Mucosa of descending colon (tissue), 3 donors: Measurements from ENCODE around the gene URB1. TPM values are rescaled to one million over a fixed set of nuclear protein-coding genes. Genes with fewer than 3 reads are reported as not detected.

Source experiments
- ATAC-seq: fragments of 200-7000 bp; cut with Tn5 transposase; one replicate; pipeline ENCODE4 v1.9.1; 2020; ENCODE audit warnings: mild to moderate bottlenecking, moderate library complexity
- DNase-seq, 3 donors: peaks; one replicate each; pipeline ENCODE4 v3.0.0-alpha.2; 2020
- H3K36me3 ChIP-seq: fragments of 200-600 bp; one replicate; pipeline ENCODE4 v1.8.0; 2021; ENCODE audit warnings: low read depth, mild to moderate bottlenecking
- H3K4me1 ChIP-seq: fragments of 200-600 bp; one replicate; pipeline ENCODE4 v1.8.0; 2021; ENCODE audit warnings: low read depth, mild to moderate bottlenecking
- H3K4me3 ChIP-seq: fragments of 200-600 bp; one replicate; pipeline ENCODE4 v1.8.0; 2021; ENCODE audit warnings: mild to moderate bottlenecking
- H3K9me3 ChIP-seq: fragments of 200-600 bp; one replicate; pipeline ENCODE4 v1.8.0; 2021; ENCODE audit warnings: mild to moderate bottlenecking
- CTCF ChIP-seq: fragments of 200-600 bp; IDR thresholded peaks from one replicate; pipeline ENCODE4 v1.8.0; 2022; ENCODE audit warnings: antibody characterized with exemption, mild to moderate bottlenecking
- intact Hi-C, 2 donors: fragments of 100-400 bp; cut with DNase I in 1 of 2; cut with micrococcal nuclease in 1 of 2; formaldehyde crosslinking; loops; one replicate each; pipeline versions ENCODE4 v1.11.0 to v1.11.1; 2022; cut with DNase I, micrococcal nuclease
- total RNA-seq, 3 donors: library from RNA; stranded (reverse); fragmentation: NEBNext Ultra II Directional in 2 of 3; extraction: Animal tissue kit (Norgen Biotek cat#: 25700) in 2 of 3; gene quantifications; one replicate each; pipeline versions ENCODE4 v1.2.1 to v1.2.4, GENCODE V29; 2021 to 2023
- donor health status: DM: no; HTN: no; CAD: no; lungs with moderate emphysema.
- donor health status: DM: no; HTN: no; CAD: no.
- donor health status: DM: no; HTN: yes; CAD: no.

URB1 gene
- total RNA-seq, 3 donors from 2014 or later, result 8.4 to 13.5 (median 8.7) TPM

GRCh38 chr21:32304998-32305397, 87.8 kb downstream of the URB1 start:
- no peaks in the 10 kb centered on the region for H3K4me1 ChIP-seq
- H3K4me3 ChIP-seq, result no peak overlapping the region
- DNase-seq, result no peak
- no peak for ATAC-seq
- intact Hi-C loops, result no loop called here
- H3K36me3 ChIP-seq, result no peaks in the 10 kb centered on the region
- H3K9me3 ChIP-seq, result no peaks in the 10 kb centered on the region
- no peak for TF ChIP-seq CTCF

GRCh38 chr21:32303385-32303784, 89.4 kb downstream of the URB1 start:
- H3K4me1 ChIP-seq, result no peaks in the 10 kb centered on the region
- ATAC-seq, result no peak
- TF ChIP-seq CTCF, result no peak
- no peak overlapping the region for H3K4me3 ChIP-seq
- DNase-seq, result no peak
- no peaks in the 10 kb centered on the region for H3K9me3 ChIP-seq
- intact Hi-C loops, result no loop called here
- H3K36me3 ChIP-seq, result no peaks in the 10 kb centered on the region

- DNase-seq, result no peak
- no peaks in the 10 kb centered on the region for H3K9me3 ChIP-seq
- no peak overlapping the region for H3K4me3 ChIP-seq
- intact Hi-C loops, result no loop called here
- no peaks in the 10 kb centered on the region for H3K4me1 ChIP-seq
- H3K36me3 ChIP-seq, result no peaks in the 10 kb centered on the region
- ATAC-seq, result no peak
- TF ChIP-seq CTCF, result no peak
Observed at GRCh38 chr21:32302560-32302959, 90.3 kb downstream of the URB1 start.

- Histone ChIP-seq H3K9me3 (no peaks in the 10 kb centered on the region), H3K4me1 (no peaks in the 10 kb centered on the region), H3K36me3 (no peaks in the 10 kb centered on the region), H3K4me3 (no peak overlapping the region)
- intact Hi-C loops, result no loop called here
- ATAC-seq (no peak), DNase-seq (no peak)
- TF ChIP-seq CTCF, result no peak
Observed at GRCh38 chr21:32301596-32301995, 91.2 kb downstream of the URB1 start.

GRCh38 chr21:32300117-32300681, 92.6 kb downstream of the URB1 start:
- H3K9me3 ChIP-seq, result no peaks in the 10 kb centered on the region
- H3K4me3 ChIP-seq, result no peak overlapping the region
- ATAC-seq (no peak), DNase-seq (no peak)
- no peaks in the 10 kb centered on the region for H3K4me1 ChIP-seq
- H3K36me3 ChIP-seq, result no peaks in the 10 kb centered on the region
- intact Hi-C loops, result no loop called here
- no peak for TF ChIP-seq CTCF

- Histone ChIP-seq H3K4me3 (no peak overlapping the region), H3K36me3 (no peaks in the 10 kb centered on the region), H3K4me1 (no peaks in the 10 kb centered on the region), H3K9me3 (no peaks in the 10 kb centered on the region)
- ATAC-seq, result no peak
- intact Hi-C loops, result no loop called here
- DNase-seq, result no peak
- TF ChIP-seq CTCF, result no peak
Observed at GRCh38 chr21:32299695-32300094, 93.1 kb downstream of the URB1 start.
